ENCODE measurements around the gene IGFN1. TPM values are rescaled to one million over a fixed set of nuclear protein-coding genes. Genes with fewer than 3 reads are reported as not detected.

The IGFN1 gene
- total RNA-seq, 1 experiment from 2014 or later: not detected

DNA sequence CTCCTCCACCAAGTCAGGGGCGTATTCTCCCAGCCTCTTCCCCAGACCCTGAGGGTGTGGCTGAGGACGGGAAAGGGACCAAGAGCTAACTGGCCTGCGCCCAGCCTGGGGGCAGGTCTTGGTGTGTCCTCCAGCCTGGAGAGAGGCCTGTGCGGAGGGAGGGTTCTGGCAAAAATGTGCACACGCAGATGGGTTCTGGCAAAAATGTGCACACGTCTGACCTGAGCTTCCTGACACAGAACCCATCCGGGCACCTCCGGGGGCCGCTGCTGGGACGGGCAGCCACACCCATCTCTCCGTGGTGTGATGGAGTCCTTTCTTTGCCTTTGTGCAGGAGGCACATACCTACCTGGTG, 69.6 kb downstream of the IGFN1 start:
- Histone ChIP-seq H3K79me2 (ENCODE audit: insufficient read depth, low read length) (no peaks in the 10 kb centered on the region), H2AFZ (ENCODE audit: low read length) (no peak overlapping the region), H2BK5ac (ENCODE audit: insufficient read length, low read length) (no peak overlapping the region), H4K20me1 (ENCODE audit: control insufficient read depth, insufficient read depth, insufficient read length) (no peaks in the 10 kb centered on the region), H2BK15ac (ENCODE audit: low read depth, low read length) (no peak overlapping the region), H2AK5ac (ENCODE audit: insufficient read length, low read length) (no peak overlapping the region), H3K27ac (ENCODE audit: insufficient read length, low read depth, low read length) (no peak overlapping the region), H3K4ac (ENCODE audit: low read depth, low read length) (no peak overlapping the region), H4K8ac (replicated peaks; ENCODE audit: insufficient read length, low read depth, low read length) (no peak overlapping the region), H3K79me1 (ENCODE audit: insufficient read depth, low read depth, low read length, poor library complexity, severe bottlenecking) (no peaks in the 10 kb centered on the region), H3K9ac (ENCODE audit: extremely low read depth, insufficient read length, low read length) (no peak overlapping the region), H3K14ac (ENCODE audit: insufficient read depth, low read length) (no peak overlapping the region), H3K23me2 (ENCODE audit: insufficient read length, low read depth, low read length, poor library complexity, severe bottlenecking) (peaks cover 6% of the 10 kb centered on the region), H2BK12ac (ENCODE audit: insufficient read length, low read depth, low read length) (no peak overlapping the region), H3K23ac (ENCODE audit: insufficient read length, low read depth, low read length) (no peak overlapping the region), H3K27me3 (ENCODE audit: insufficient read depth, low read length) (no peaks in the 10 kb centered on the region), H2BK120ac (ENCODE audit: low read depth, low read length, poor library complexity, severe bottlenecking) (no peak overlapping the region), H3T11ph (ENCODE audit: low read length) (no peak overlapping the region), H3K9me3 (ENCODE audit: control insufficient read depth, low read depth, low read length) (no peaks in the 10 kb centered on the region), H3K18ac (ENCODE audit: insufficient read length, low read depth, low read length) (no peak overlapping the region), H2BK20ac (ENCODE audit: low read depth, low read length, poor library complexity, severe bottlenecking) (no peak overlapping the region), H4K91ac (ENCODE audit: insufficient read length, low read depth, low read length) (no peak overlapping the region), H4K5ac (ENCODE audit: insufficient read length, low read depth, low read length) (no peak overlapping the region), H3K4me1 (ENCODE audit: insufficient read depth, low read length) (no peaks in the 10 kb centered on the region), H3K56ac (ENCODE audit: insufficient read length, low read depth, low read length) (no peak overlapping the region), H3K4me2 (ENCODE audit: insufficient read depth, insufficient read length, low read length) (peak overlapping the region; percentile 26)
- Mint-ChIP-seq H3K4me3 (peak overlapping the region; percentile 17 to 65; a peak in 4 of 5 replicates), H3K36me3 (ENCODE audit: insufficient read depth in 1 of 3, low read depth in 3 of 3) (no peaks in the 10 kb centered on the region), H3K27ac (no peak overlapping the region), H3K27me3 (ENCODE audit: low read depth) (peaks cover 29% of the 10 kb centered on the region), H3K4me1 (peaks cover 3 to 7% of the 10 kb centered on the region in 2 experiments; a peak in 3 of 4 replicates), H3K9me3 (no peaks in the 10 kb centered on the region; a peak in 1 of 5 replicates)
- no CpG with 5 or more reads among the region's 11 CpGs for WGBS (ENCODE audit: extremely low coverage, insufficient read length, low lambda C conversion rate)
- TF ChIP-seq, protein P1, sequence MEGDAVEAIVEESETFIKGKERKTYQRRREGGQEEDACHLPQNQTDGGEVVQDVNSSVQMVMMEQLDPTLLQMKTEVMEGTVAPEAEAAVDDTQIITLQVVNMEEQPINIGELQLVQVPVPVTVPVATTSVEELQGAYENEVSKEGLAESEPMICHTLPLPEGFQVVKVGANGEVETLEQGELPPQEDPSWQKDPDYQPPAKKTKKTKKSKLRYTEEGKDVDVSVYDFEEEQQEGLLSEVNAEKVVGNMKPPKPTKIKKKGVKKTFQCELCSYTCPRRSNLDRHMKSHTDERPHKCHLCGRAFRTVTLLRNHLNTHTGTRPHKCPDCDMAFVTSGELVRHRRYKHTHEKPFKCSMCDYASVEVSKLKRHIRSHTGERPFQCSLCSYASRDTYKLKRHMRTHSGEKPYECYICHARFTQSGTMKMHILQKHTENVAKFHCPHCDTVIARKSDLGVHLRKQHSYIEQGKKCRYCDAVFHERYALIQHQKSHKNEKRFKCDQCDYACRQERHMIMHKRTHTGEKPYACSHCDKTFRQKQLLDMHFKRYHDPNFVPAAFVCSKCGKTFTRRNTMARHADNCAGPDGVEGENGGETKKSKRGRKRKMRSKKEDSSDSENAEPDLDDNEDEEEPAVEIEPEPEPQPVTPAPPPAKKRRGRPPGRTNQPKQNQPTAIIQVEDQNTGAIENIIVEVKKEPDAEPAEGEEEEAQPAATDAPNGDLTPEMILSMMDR (conservative IDR thresholded peaks at IDR 0.05): no peak
- no peak for DNase-seq
